DOHH2 (cell line): ENCODE results near the gene FAM107B.

Experiments used
- H3F3A ChIP-seq: fragments of 200-600 bp; sonication (generic), shearing (Covaris generic); 2 replicates; pipeline ENCODE4 v1.6.0; 2016; ENCODE audit warnings: antibody characterized with exemption, mild to moderate bottlenecking; ENCODE audit not compliant: control insufficient read depth, insufficient read depth
- H3K27ac ChIP-seq: fragments of 200-600 bp; sonication (generic); 2 replicates; pipeline ENCODE4 v1.5.1; 2014; ENCODE audit warnings: low read depth, mild to moderate bottlenecking, low read length, moderate library complexity
- H3K27me3 ChIP-seq: fragments of 200-600 bp; sonication (generic); 2 replicates; pipeline ENCODE4 v1.6.1; 2014; ENCODE audit warnings: mild to moderate bottlenecking, low read length, mixed read lengths; ENCODE audit not compliant: control insufficient read depth
- H3K36me3 ChIP-seq: fragments of 200-600 bp; sonication (generic); 2 replicates; pipeline ENCODE4 v1.6.1; 2014; ENCODE audit warnings: mild to moderate bottlenecking, low read length, moderate library complexity, mixed read lengths; ENCODE audit not compliant: control insufficient read depth
- H3K4me1 ChIP-seq: fragments of 200-600 bp; sonication (generic); 2 replicates; pipeline ENCODE4 v1.6.1; 2014; ENCODE audit warnings: mild to moderate bottlenecking, low read length, mixed read lengths; ENCODE audit not compliant: control insufficient read depth
- H3K4me2 ChIP-seq: fragments of 200-600 bp; sonication (generic); 2 replicates; pipeline ENCODE4 v1.6.0; 2014; ENCODE audit warnings: mild to moderate bottlenecking, low read length, moderate library complexity
- H3K4me3 ChIP-seq: fragments of 200-600 bp; sonication (generic); 2 replicates; pipeline ENCODE4 v1.5.1; 2014; ENCODE audit warnings: mild to moderate bottlenecking, low read length, mixed read lengths
- H3K79me2 ChIP-seq: fragments of 200-600 bp; sonication (generic); 2 replicates; pipeline ENCODE4 v1.6.1; 2014; ENCODE audit warnings: mild to moderate bottlenecking, low read length, mixed read lengths; ENCODE audit not compliant: control insufficient read depth
- H3K9me2 ChIP-seq: fragments of 200-600 bp; sonication (generic); replicated peaks from 2 replicates; pipeline ENCODE4 v1.6.1; 2014; ENCODE audit warnings: mild to moderate bottlenecking, low read length, mixed read lengths; ENCODE audit not compliant: control insufficient read depth
- H3K9me3 ChIP-seq: fragments of 200-600 bp; sonication (generic); 2 replicates; pipeline ENCODE4 v1.6.1; 2014; ENCODE audit warnings: antibody characterized with exemption, low read length, mixed read lengths; ENCODE audit not compliant: control insufficient read depth, insufficient read depth
- H4K20me1 ChIP-seq: fragments of 200-600 bp; sonication (generic); 2 replicates; pipeline ENCODE4 v1.6.0; 2014; ENCODE audit warnings: low read depth, mild to moderate bottlenecking, antibody characterized with exemption, low read length, moderate library complexity; ENCODE audit not compliant: control insufficient read depth, insufficient read depth
- CTCF ChIP-seq: fragments of 200-600 bp; sonication (generic); IDR thresholded peaks from one replicate; pipeline ENCODE4 v1.5.1; 2014; ENCODE audit warnings: antibody characterized with exemption, mild to moderate bottlenecking, low read depth, low read length; ENCODE audit not compliant: poor library complexity, severe bottlenecking
- EZH2phosphoT487 ChIP-seq: fragments of 200-600 bp; sonication (generic); IDR thresholded peaks from 2 replicates; pipeline ENCODE4 v1.6.1; 2017; ENCODE audit warnings: borderline replicate concordance, mild to moderate bottlenecking, antibody characterized with exemption, low read length, moderate library complexity, mixed read lengths

Gene FAM107B

GRCh38 chr10:14608381-14609001, 166.2 kb downstream of the FAM107B start:
- peaks cover 2% of the 10 kb centered on the region for H3K36me3 ChIP-seq
- no peaks in the 10 kb centered on the region for H3K9me2 ChIP-seq
- H3K27ac ChIP-seq = peak overlapping the region; percentile 85
- peak overlapping the region; percentile 54 for H3K4me3 ChIP-seq
- H4K20me1 ChIP-seq = peaks cover 2% of the 10 kb centered on the region; the same call in 1 of the 2 replicates
- 0 out of 2 replicates have a peak, but pooled peaks cover under 1% of the 10 kb centered on the region for H3K27me3 ChIP-seq
- H3K79me2 ChIP-seq = peaks cover 17% of the 10 kb centered on the region
- no peaks in the 10 kb centered on the region for H3K9me3 ChIP-seq
- no peak for TF ChIP-seq EZH2phosphoT487
- no peak for TF ChIP-seq CTCF
- peaks cover 81% of the 10 kb centered on the region for H3K4me1 ChIP-seq
- H3K4me2 ChIP-seq = peak overlapping the region; percentile 76
- peaks cover 9% of the 10 kb centered on the region for H3F3A ChIP-seq

GRCh38 chr10:14606633-14607032, 168.1 kb downstream of the FAM107B start:
- Histone ChIP-seq H3K4me3 (no peak overlapping the region), H3K79me2 (peaks cover 36% of the 10 kb centered on the region), H3F3A (peaks cover 23% of the 10 kb centered on the region), H3K27me3 (0 out of 2 replicates have a peak, but pooled peaks cover 3% of the 10 kb centered on the region), H3K27ac (no peak overlapping the region), H3K4me1 (peaks cover 74% of the 10 kb centered on the region), H3K36me3 (peaks cover 21% of the 10 kb centered on the region), H3K9me3 (no peaks in the 10 kb centered on the region), H3K9me2 (no peaks in the 10 kb centered on the region), H3K4me2 (no peak overlapping the region), H4K20me1 (peaks cover 15% of the 10 kb centered on the region)
- no peak for TF ChIP-seq EZH2phosphoT487
- no peak for TF ChIP-seq CTCF

GRCh38 chr10:14605231-14605925, 169.3 kb downstream of the FAM107B start:
- 0 out of 2 replicates have a peak, but pooled peaks cover 3% of the 10 kb centered on the region for H3K27me3 ChIP-seq
- no peaks in the 10 kb centered on the region for H3K9me3 ChIP-seq
- H3K9me2 ChIP-seq = no peaks in the 10 kb centered on the region
- H3K4me2 ChIP-seq = peak overlapping the region; percentile 86
- H3K27ac ChIP-seq = peak overlapping the region; percentile 45
- H3K4me1 ChIP-seq = peaks cover 78% of the 10 kb centered on the region
- peaks cover 25% of the 10 kb centered on the region for H4K20me1 ChIP-seq
- H3K79me2 ChIP-seq = peaks cover 48% of the 10 kb centered on the region
- peaks cover 31% of the 10 kb centered on the region for H3F3A ChIP-seq
- peaks cover 33% of the 10 kb centered on the region for H3K36me3 ChIP-seq
- H3K4me3 ChIP-seq = peak overlapping the region; percentile 76
- no peak for TF ChIP-seq CTCF
- TF ChIP-seq EZH2phosphoT487 = no peak
